CD8-positive, alpha-beta memory T cell (primary cell): ENCODE data around the gene TPSB2. TPM values are rescaled to one million over a fixed set of nuclear protein-coding genes. Genes with fewer than 3 reads are reported as not detected.

Experiments
- CTCF ChIA-PET: fragments of 350-600 bp; sonication (Branson Sonifier 250); formaldehyde crosslinking; loops from one replicate; lab custom pipeline; 2021; ENCODE audit warnings: antibody characterized with exemption; lab: Charles Lee
- POLR2A ChIA-PET: fragments of 350-600 bp; sonication (Branson Sonifier 250); formaldehyde crosslinking; loops from one replicate; lab custom pipeline; 2021; ENCODE audit warnings: antibody characterized with exemption; lab: Charles Lee
- DNase-seq, 5 donors: peaks; one replicate each; pipeline versions ENCODE4 v3.0.0 to v3.0.0-alpha.2; 2020 to 2022; ENCODE audit warnings: mixed read lengths in 1 of 5
- H3K27ac ChIP-seq: one replicate; pipeline ENCODE4 v1.7.0; 2013; ENCODE audit warnings: low read depth, mild to moderate bottlenecking, low read length, moderate library complexity
- H3K27me3 ChIP-seq: 2 replicates; pipeline ENCODE4 v1.7.0; 2013; ENCODE audit warnings: low read length, mild to moderate bottlenecking; ENCODE audit not compliant: insufficient read depth, poor library complexity, severe bottlenecking
- H3K36me3 ChIP-seq: 2 replicates; pipeline ENCODE4 v1.7.0; 2013; ENCODE audit warnings: mild to moderate bottlenecking, low read length, moderate library complexity; ENCODE audit not compliant: insufficient read depth
- H3K4me1 ChIP-seq: 2 replicates; pipeline ENCODE4 v1.7.0; 2013; ENCODE audit warnings: mild to moderate bottlenecking, low read length, moderate library complexity; ENCODE audit not compliant: insufficient read depth
- H3K4me3 ChIP-seq: 2 replicates; pipeline ENCODE4 v1.7.0; 2013; ENCODE audit warnings: mild to moderate bottlenecking, low read length
- H3K9me3 ChIP-seq: 2 replicates; pipeline ENCODE4 v1.7.0; 2013; ENCODE audit warnings: mild to moderate bottlenecking, low read length
- H3K27ac Mint-ChIP-seq, 8 donors: one replicate each; pipeline ENCODE4 v1.8.0; 2020 to 2021; ENCODE audit warnings: mixed read lengths in 8 of 8, mild to moderate bottlenecking in 6 of 8, inconsistent platforms in 3 of 8, moderate library complexity in 3 of 8
- H3K27me3 Mint-ChIP-seq, 2 donors: one replicate each; pipeline ENCODE4 v1.8.0; 2020 to 2021; ENCODE audit warnings: mixed read lengths in 2 of 2, mild to moderate bottlenecking in 1 of 2, moderate library complexity in 1 of 2
- H3K36me3 Mint-ChIP-seq, 3 donors: one replicate each; pipeline ENCODE4 v1.8.0; 2020 to 2021; ENCODE audit warnings: mixed read lengths in 3 of 3, inconsistent platforms in 1 of 3, mild to moderate bottlenecking in 1 of 3
- H3K4me1 Mint-ChIP-seq, 3 donors: one replicate each; pipeline ENCODE4 v1.8.0; 2020 to 2021; ENCODE audit warnings: mixed read lengths in 3 of 3, inconsistent platforms in 1 of 3, mild to moderate bottlenecking in 1 of 3
- H3K4me3 Mint-ChIP-seq, 7 donors: one replicate each; pipeline ENCODE4 v1.8.0; 2020 to 2021; ENCODE audit warnings: mixed read lengths in 7 of 7, mild to moderate bottlenecking in 6 of 7, moderate library complexity in 4 of 7, inconsistent platforms in 2 of 7
- H3K9me3 Mint-ChIP-seq, 5 donors: one replicate each; pipeline ENCODE4 v1.8.0; 2020 to 2022; ENCODE audit warnings: mixed read lengths in 5 of 5, mild to moderate bottlenecking in 3 of 5, moderate library complexity in 2 of 5, inconsistent platforms in 1 of 5
- polyA plus RNA-seq: library from polyadenylated mRNA; unstranded; fragments of 300-500 nt; fragmentation: Illumina TruSeq; gene quantifications from one replicate; pipeline ENCODE4 v1.2.3, GENCODE V29; 2021
- total RNA-seq, 2 experiments: library from RNA; stranded (reverse); gene quantifications; one replicate each; pipeline ENCODE4 v1.2.3, GENCODE V29; 2021

Gene TPSB2
- total and polyA plus RNA-seq, 3 experiments from 2014 or later: not detected

GRCh38 chr16:1184980-1185379, 45.0 kb downstream of the TPSB2 start:
- H3K4me1 ChIP-seq: no peaks in the 10 kb centered on the region
- no peaks in the 10 kb centered on the region for H3K4me1 Mint-ChIP-seq
- no peak overlapping the region for H3K4me3 Mint-ChIP-seq
- peaks cover 0 to 1% (median 0%) of the 10 kb centered on the region in 5 donors for H3K9me3 Mint-ChIP-seq
- H3K27me3 ChIP-seq: no peaks in the 10 kb centered on the region
- no peaks in the 10 kb centered on the region for H3K9me3 ChIP-seq
- CTCF ChIA-PET: no interaction called here
- no peak overlapping the region for H3K27ac Mint-ChIP-seq
- no peak overlapping the region for H3K4me3 ChIP-seq
- DNase-seq: no peak
- no peak overlapping the region for H3K27ac ChIP-seq
- POLR2A ChIA-PET: no interaction called here
- H3K36me3 Mint-ChIP-seq: no peaks in the 10 kb centered on the region
- H3K36me3 ChIP-seq: no peaks in the 10 kb centered on the region
- H3K27me3 Mint-ChIP-seq: peaks cover 1 to 3% of the 10 kb centered on the region in 2 donors

- Mint-ChIP-seq H3K4me3 (no peak overlapping the region), H3K36me3 (no peaks in the 10 kb centered on the region), H3K9me3 (peaks cover 0 to 1% (median 0%) of the 10 kb centered on the region in 5 donors), H3K27ac (no peak overlapping the region), H3K4me1 (no peaks in the 10 kb centered on the region), H3K27me3 (peaks cover 1 to 3% of the 10 kb centered on the region in 2 donors)
- Histone ChIP-seq H3K27me3 (no peaks in the 10 kb centered on the region), H3K4me3 (no peak overlapping the region), H3K4me1 (no peaks in the 10 kb centered on the region), H3K9me3 (no peaks in the 10 kb centered on the region), H3K27ac (no peak overlapping the region), H3K36me3 (no peaks in the 10 kb centered on the region)
- POLR2A ChIA-PET: no interaction called here
- CTCF ChIA-PET: no interaction called here
- no peak for DNase-seq
Observed at GRCh38 chr16:1184156-1184868, 45.7 kb downstream of the TPSB2 start.

- no peaks in the 10 kb centered on the region for H3K4me1 ChIP-seq
- no peak overlapping the region for H3K4me3 ChIP-seq
- no peaks in the 10 kb centered on the region for H3K9me3 ChIP-seq
- Mint-ChIP-seq H3K9me3 (peaks cover 0 to 1% (median 0%) of the 10 kb centered on the region in 5 donors), H3K27ac (no peak overlapping the region), H3K4me3 (no peak overlapping the region), H3K36me3 (no peaks in the 10 kb centered on the region), H3K4me1 (no peaks in the 10 kb centered on the region), H3K27me3 (peaks cover 0 to 3% of the 10 kb centered on the region in 2 donors)
- H3K27ac ChIP-seq: no peak overlapping the region
- H3K27me3 ChIP-seq: no peaks in the 10 kb centered on the region
- ChIA-PET POLR2A (no interaction called here), CTCF (no interaction called here)
- DNase-seq: no peak
- no peaks in the 10 kb centered on the region for H3K36me3 ChIP-seq
Observed at GRCh38 chr16:1182950-1183907, 46.8 kb downstream of the TPSB2 start.

GRCh38 chr16:1182316-1182671, 47.7 kb downstream of the TPSB2 start:
- Mint-ChIP-seq H3K4me1 (no peaks in the 10 kb centered on the region), H3K36me3 (no peaks in the 10 kb centered on the region), H3K27me3 (peaks cover 0 to 2% of the 10 kb centered on the region in 2 donors), H3K9me3 (peaks cover 0 to 1% (median 0%) of the 10 kb centered on the region in 5 donors), H3K27ac (no peak overlapping the region), H3K4me3 (no peak overlapping the region)
- CTCF ChIA-PET: no interaction called here
- H3K27ac ChIP-seq: no peak overlapping the region
- H3K36me3 ChIP-seq: no peaks in the 10 kb centered on the region
- no peaks in the 10 kb centered on the region for H3K27me3 ChIP-seq
- no peak overlapping the region for H3K4me3 ChIP-seq
- no peaks in the 10 kb centered on the region for H3K4me1 ChIP-seq
- DNase-seq: no peak
- H3K9me3 ChIP-seq: no peaks in the 10 kb centered on the region
- POLR2A ChIA-PET: no interaction called here

GRCh38 chr16:1181404-1182315, 48.3 kb downstream of the TPSB2 start:
- Mint-ChIP-seq H3K9me3 (peaks cover 0 to 1% (median 0%) of the 10 kb centered on the region in 5 donors), H3K36me3 (no peaks in the 10 kb centered on the region), H3K27me3 (peaks cover 0 to 2% of the 10 kb centered on the region in 2 donors), H3K27ac (no peak overlapping the region), H3K4me3 (no peak overlapping the region), H3K4me1 (no peaks in the 10 kb centered on the region)
- H3K36me3 ChIP-seq: no peaks in the 10 kb centered on the region
- no peaks in the 10 kb centered on the region for H3K27me3 ChIP-seq
- no peak for DNase-seq
- H3K4me3 ChIP-seq: no peak overlapping the region
- CTCF ChIA-PET: no interaction called here
- POLR2A ChIA-PET: no interaction called here
- no peaks in the 10 kb centered on the region for H3K9me3 ChIP-seq
- no peaks in the 10 kb centered on the region for H3K4me1 ChIP-seq
- H3K27ac ChIP-seq: no peak overlapping the region

- no peak overlapping the region for H3K27ac Mint-ChIP-seq
Observed at GRCh38 chr16:1180549-1181403, 49.2 kb downstream of the TPSB2 start.

More at GRCh38 chr16:1180549-1181403, 49.2 kb downstream of the TPSB2 start:
- no peak for DNase-seq
- Mint-ChIP-seq H3K4me3 (no peak overlapping the region), H3K27me3 (peaks cover 0 to 2% of the 10 kb centered on the region in 2 donors), H3K9me3 (peaks cover 0 to 1% (median 0%) of the 10 kb centered on the region in 5 donors), H3K4me1 (no peaks in the 10 kb centered on the region), H3K36me3 (no peaks in the 10 kb centered on the region)
- H3K4me3 ChIP-seq: no peak overlapping the region
- CTCF ChIA-PET: no interaction called here
- H3K4me1 ChIP-seq: no peaks in the 10 kb centered on the region
- H3K36me3 ChIP-seq: no peaks in the 10 kb centered on the region
- no peaks in the 10 kb centered on the region for H3K27me3 ChIP-seq
- no peak overlapping the region for H3K27ac ChIP-seq
- H3K9me3 ChIP-seq: no peaks in the 10 kb centered on the region
- POLR2A ChIA-PET: no interaction called here
